HepG2 (cell line): ENCODE data around the gene TMX1. TPM values are rescaled to one million over a fixed set of nuclear protein-coding genes. Genes with fewer than 3 reads are reported as not detected.

Experiments
- ATAC-seq: fragments of 200-7000 bp; cut with Tn5 transposase; 3 replicates; pipeline ENCODE4 v1.9.1; 2020; ENCODE audit warnings: mild to moderate bottlenecking, moderate library complexity
- BruUV-seq: library from RNA; stranded (reverse); fragments of 400-500 nt; replicated peaks from 2 replicates; lab custom pipeline; 2021; lab: Mats Ljungman, UMichigan
- CTCF ChIA-PET: fragments of 300-600 bp; formaldehyde crosslinking; extraction: SDS; loops from one replicate; lab custom pipeline; 2021; ENCODE audit warnings: low total read pairs, inconsistent platforms, low intra/inter-chr PET ratio; lab: Yijun Ruan, JAX
- POLR2A ChIA-PET: fragments of 350-600 bp; sonication (Branson Sonifier 250); formaldehyde crosslinking; loops from one replicate; lab custom pipeline; 2020; ENCODE audit warnings: antibody characterized with exemption, inconsistent platforms; lab: Yijun Ruan, JAX
- DNase-seq: peaks from one replicate; pipeline ENCODE4 v3.0.0-alpha.2; 2015; ENCODE audit warnings: low spot score
- FAIRE-seq: peaks from 3 replicates; lab custom pipeline; 2011; peaks lifted over from hg19 to GRCh38; lab: Jason Lieb, UNC
- H2AFZ ChIP-seq: one replicate; pipeline ENCODE4 v1.6.1; 2011; ENCODE audit warnings: low read length, inconsistent platforms
- H3K27ac ChIP-seq: fragments of 300-600 bp; 3 replicates; pipeline ENCODE4 v1.8.0; 2011; ENCODE audit warnings: mixed run types, mild to moderate bottlenecking, mixed read lengths, low read length, inconsistent platforms; ENCODE audit not compliant: insufficient read depth; ENCODE audit errors: extremely low read length
- H3K27me3 ChIP-seq, 2 experiments: fragments of 200-600 bp in 1 of 2; 2 replicates in 1 of 2; 3 replicates in 1 of 2; pipeline versions ENCODE4 v1.6.0 to v1.8.0; 2011; ENCODE audit warnings: low read length in 2 of 2, mild to moderate bottlenecking in 2 of 2, moderate library complexity in 2 of 2, inconsistent platforms in 1 of 2; ENCODE audit not compliant: insufficient read depth in 2 of 2, control insufficient read depth in 1 of 2
- H3K36me3 ChIP-seq, 2 experiments: fragments of 200-600 bp in 1 of 2; replicated peaks in 1 of 2; 2 replicates in 1 of 2; 3 replicates in 1 of 2; pipeline versions ENCODE4 v1.5.1 to v1.8.0; 2011; ENCODE audit warnings: low read length in 2 of 2, inconsistent platforms in 1 of 2; ENCODE audit not compliant: insufficient read depth in 2 of 2, control insufficient read depth in 1 of 2
- H3K4me1 ChIP-seq: 2 replicates; pipeline ENCODE4 v1.5.1; 2012; ENCODE audit warnings: low read length, inconsistent platforms; ENCODE audit not compliant: insufficient read depth
- H3K4me2 ChIP-seq: 2 replicates; pipeline ENCODE4 v1.6.0; 2011; ENCODE audit warnings: low read depth, low read length, inconsistent platforms
- H3K4me3 ChIP-seq, 3 experiments: fragments of 200-600 bp in 1 of 3; sonication (generic), shearing (Covaris generic) in 1 of 3; replicated peaks in 1 of 3; 2 replicates each; pipeline ENCODE4 v1.5.1; 2011 to 2016; ENCODE audit warnings: low read length in 3 of 3, inconsistent platforms in 2 of 3, low read depth in 2 of 3, mild to moderate bottlenecking in 2 of 3, control low read depth in 1 of 3, mixed read lengths in 1 of 3; ENCODE audit not compliant: insufficient read depth in 1 of 3
- H3K79me2 ChIP-seq: one replicate; pipeline ENCODE4 v1.6.1; 2011; ENCODE audit warnings: low read length, inconsistent platforms; ENCODE audit not compliant: insufficient read depth
- H3K9ac ChIP-seq: 2 replicates; pipeline ENCODE4 v1.6.0; 2011; ENCODE audit warnings: mild to moderate bottlenecking, low read depth, low read length, inconsistent platforms; ENCODE audit not compliant: insufficient read depth
- H3K9me3 ChIP-seq: 2 replicates; pipeline ENCODE4 v1.5.1; 2012; ENCODE audit warnings: mild to moderate bottlenecking, low read length
- H4K20me1 ChIP-seq: 2 replicates; pipeline ENCODE4 v1.6.0; 2011; ENCODE audit warnings: inconsistent platforms, mild to moderate bottlenecking, low read length, moderate library complexity; ENCODE audit not compliant: insufficient read depth
- FOSL1 ChIP-seq: sonication (generic); formaldehyde crosslinking; IDR thresholded peaks from 2 replicates; pipeline ENCODE4 v1.9.0; 2021; ENCODE audit warnings: missing genetic modification reagents, borderline replicate concordance
- GZF1 ChIP-seq: sonication (generic); formaldehyde crosslinking; IDR thresholded peaks from 2 replicates; pipeline ENCODE4 v1.5.1; 2020; ENCODE audit warnings: mild to moderate bottlenecking, missing genetic modification reagents
- MEIS1 ChIP-seq: sonication (generic); formaldehyde crosslinking; IDR thresholded peaks from 2 replicates; pipeline ENCODE4 v1.9.0; 2021; ENCODE audit warnings: mild to moderate bottlenecking, missing genetic modification reagents, moderate library complexity, borderline replicate concordance
- POLR2A ChIP-seq, 2 experiments: IDR thresholded peaks; 2 replicates each; pipeline ENCODE4 v1.6.1; 2011; ENCODE audit warnings: low read depth in 2 of 2, low read length in 2 of 2, mild to moderate bottlenecking in 1 of 2, moderate library complexity in 1 of 2; ENCODE audit not compliant: insufficient read depth in 1 of 2
- RXRA ChIP-seq: sonication (generic); formaldehyde crosslinking; IDR thresholded peaks from 2 replicates; pipeline ENCODE4 v1.5.1; 2020; ENCODE audit warnings: missing genetic modification reagents
- THAP11 ChIP-seq: IDR thresholded peaks from 2 replicates; pipeline ENCODE4 v1.6.1; 2016; ENCODE audit warnings: missing biosample characterization, missing genetic modification reagents
- TSC22D2 ChIP-seq: sonication (generic); formaldehyde crosslinking; IDR thresholded peaks from 2 replicates; pipeline ENCODE4 v1.5.1; 2020; ENCODE audit warnings: missing genetic modification reagents, mild to moderate bottlenecking, borderline replicate concordance
- ZEB1 ChIP-seq: IDR thresholded peaks from 2 replicates; pipeline ENCODE4 v1.6.1; 2012; ENCODE audit warnings: mild to moderate bottlenecking, low read depth, inconsistent platforms; ENCODE audit not compliant: insufficient replicate concordance
- ZNF703 ChIP-seq: sonication (generic); formaldehyde crosslinking; IDR thresholded peaks from 2 replicates; pipeline ENCODE4 v1.5.1; 2020; ENCODE audit warnings: missing genetic modification reagents, mild to moderate bottlenecking, moderate library complexity, borderline replicate concordance
- ZNF737 ChIP-seq: sonication (generic); formaldehyde crosslinking; IDR thresholded peaks from 2 replicates; pipeline ENCODE4 v1.5.0; 2020; ENCODE audit warnings: missing genetic modification reagents, mild to moderate bottlenecking, borderline replicate concordance
- ZSCAN31 ChIP-seq: sonication (generic); formaldehyde crosslinking; IDR thresholded peaks from 2 replicates; pipeline ENCODE4 v1.5.0; 2020; ENCODE audit warnings: low read depth, mild to moderate bottlenecking, missing genetic modification reagents
- WGBS: methylation state at CpG from one replicate; pipeline ENCODE4 v1.1.6; 2017; ENCODE audit warnings: low lambda C conversion rate; 5-methylcytosine and 5-hydroxymethylcytosine counted together
- in situ Hi-C: cut with HindIII; loops from 2 replicates; pipeline ENCODE4 v1.10.0; 2017; ENCODE audit warnings: low pct_unique_long_range_greater_than_20kb; ENCODE audit not compliant: extremely low pct_ligation_motif_present
- intact Hi-C: fragments of 100-400 bp; cut with micrococcal nuclease; formaldehyde crosslinking; loops from one replicate; pipeline ENCODE4 v1.10.0; 2022; ENCODE audit not compliant: unreplicated experiment
- polyA plus RNA-seq, 8 experiments: library from polyadenylated mRNA; depleted of rRNA in 3 of 8; stranded (reverse) in 7 of 8; unstranded in 1 of 8; fragments of >200 nt; fragmentation: Illumina TruSeq in 4 of 8; extraction: Trizol in 4 of 8; gene quantifications; 2 replicates each; pipeline versions ENCODE4 v1.2.1 to v1.2.3, GENCODE V29; 2011 to 2016; ENCODE audit warnings: low read depth in 4 of 8, missing spikeins in 1 of 8, mixed read lengths in 1 of 8; ENCODE audit not compliant: insufficient read depth in 1 of 8
- total RNA-seq, 5 experiments: library from RNA; depleted of rRNA; stranded (reverse); fragments of >200 nt; fragmentation: Illumina TruSeq; extraction: Trizol; gene quantifications; 2 replicates each; pipeline ENCODE4 v1.2.3, GENCODE V29; 2016; ENCODE audit warnings: low read depth in 1 of 5
- TF ChIP-seq, protein P1 (sequence below), 2 experiments: sonication (generic) in 1 of 2; formaldehyde crosslinking in 1 of 2; IDR thresholded peaks; 2 replicates each; pipeline versions ENCODE4 v1.4.0 to v1.6.1; 2016 to 2020; ENCODE audit warnings: borderline replicate concordance in 1 of 2, low read depth in 1 of 2, mild to moderate bottlenecking in 1 of 2, missing genetic modification reagents in 1 of 2
- TF ChIP-seq, protein P2 (sequence below): sonication (generic); formaldehyde crosslinking; IDR thresholded peaks from 2 replicates; pipeline ENCODE4 v1.4.0; 2020; ENCODE audit warnings: low read depth, mild to moderate bottlenecking, missing genetic modification reagents
- TF ChIP-seq, protein P3 (sequence below): sonication (generic); formaldehyde crosslinking; IDR thresholded peaks from 2 replicates; pipeline ENCODE4 v1.5.1; 2020; ENCODE audit warnings: mild to moderate bottlenecking, missing genetic modification reagents
- TF ChIP-seq, protein P4 (sequence below): sonication (generic); formaldehyde crosslinking; IDR thresholded peaks from 2 replicates; pipeline ENCODE4 v1.4.0; 2020; ENCODE audit warnings: missing genetic modification reagents, mild to moderate bottlenecking, borderline replicate concordance

Gene TMX1
- total and polyA plus RNA-seq, 2 of the 13 experiments (the other 11 are each of a cell fraction or from before 2014, with no cell fraction given): 23.0 to 56.8 TPM

DNA sequence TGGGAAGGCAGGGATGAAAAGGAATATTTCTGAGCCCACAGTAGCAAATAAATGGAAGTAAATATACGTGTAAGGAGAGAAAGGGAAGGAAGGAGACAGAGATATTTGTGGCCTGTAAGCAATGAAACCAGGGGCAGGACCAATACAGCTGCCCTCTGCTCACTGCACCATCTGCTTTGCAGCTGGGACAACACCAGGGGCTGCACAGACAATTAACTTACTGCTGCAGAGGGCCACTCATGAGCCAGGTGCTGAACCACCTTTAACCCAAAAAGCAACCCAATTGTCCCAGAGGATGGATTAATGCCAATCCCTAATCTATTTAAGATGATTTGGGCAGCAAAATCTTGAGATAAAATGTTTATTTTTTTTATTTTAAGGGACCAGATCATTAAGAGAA, 30.6 kb upstream of the TMX1 start:
- in situ Hi-C loops: no loop called here
- Histone ChIP-seq H3K9me3 (no peaks in the 10 kb centered on the region), H3K4me3 (no peak overlapping the region), H3K27ac (no peak overlapping the region), H3K79me2 (no peaks in the 10 kb centered on the region), H3K27me3 (no peaks in the 10 kb centered on the region), H3K4me1 (no peaks in the 10 kb centered on the region), H4K20me1 (no peaks in the 10 kb centered on the region), H3K9ac (no peak overlapping the region), H3K4me2 (no peak overlapping the region), H3K36me3 (no peaks in the 10 kb centered on the region), H2AFZ (no peak overlapping the region)
- BruUV-seq: no TSS peak
- POLR2A ChIA-PET: no interaction called here
- DNase-seq (no peak), FAIRE-seq (no peak), ATAC-seq (no peak)
- intact Hi-C loops: no loop called here
- CTCF ChIA-PET: no interaction called here
- WGBS: 5% methylated on average over 1 of the region's 1 CpG
- TF ChIP-seq ZNF703 (CRISPR knock-in tag): no peak
- no peak for TF ChIP-seq THAP11 (CRISPR knock-in tag)
- TF ChIP-seq MEIS1 (CRISPR knock-in tag): no peak
- TF ChIP-seq, protein P1, sequence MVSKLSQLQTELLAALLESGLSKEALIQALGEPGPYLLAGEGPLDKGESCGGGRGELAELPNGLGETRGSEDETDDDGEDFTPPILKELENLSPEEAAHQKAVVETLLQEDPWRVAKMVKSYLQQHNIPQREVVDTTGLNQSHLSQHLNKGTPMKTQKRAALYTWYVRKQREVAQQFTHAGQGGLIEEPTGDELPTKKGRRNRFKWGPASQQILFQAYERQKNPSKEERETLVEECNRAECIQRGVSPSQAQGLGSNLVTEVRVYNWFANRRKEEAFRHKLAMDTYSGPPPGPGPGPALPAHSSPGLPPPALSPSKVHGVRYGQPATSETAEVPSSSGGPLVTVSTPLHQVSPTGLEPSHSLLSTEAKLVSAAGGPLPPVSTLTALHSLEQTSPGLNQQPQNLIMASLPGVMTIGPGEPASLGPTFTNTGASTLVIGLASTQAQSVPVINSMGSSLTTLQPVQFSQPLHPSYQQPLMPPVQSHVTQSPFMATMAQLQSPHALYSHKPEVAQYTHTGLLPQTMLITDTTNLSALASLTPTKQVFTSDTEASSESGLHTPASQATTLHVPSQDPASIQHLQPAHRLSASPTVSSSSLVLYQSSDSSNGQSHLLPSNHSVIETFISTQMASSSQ (IDR thresholded peaks at IDR 0.05; ENCODE audit: low read depth): no peak
- TF ChIP-seq, protein P1 (CRISPR knock-in tag; IDR thresholded peaks at IDR 0.05; ENCODE audit: borderline replicate concordance): no peak
- TF ChIP-seq POLR2A (IDR thresholded peaks at IDR 0.05; ENCODE audit: insufficient read depth in 1 of 2, low read depth in 2 of 2, low read length in 2 of 2): no peak
- no peak for TF ChIP-seq ZEB1
- no peak for TF ChIP-seq ZSCAN31 (CRISPR knock-in tag)
- no peak for TF ChIP-seq FOSL1
- TF ChIP-seq, protein P2, sequence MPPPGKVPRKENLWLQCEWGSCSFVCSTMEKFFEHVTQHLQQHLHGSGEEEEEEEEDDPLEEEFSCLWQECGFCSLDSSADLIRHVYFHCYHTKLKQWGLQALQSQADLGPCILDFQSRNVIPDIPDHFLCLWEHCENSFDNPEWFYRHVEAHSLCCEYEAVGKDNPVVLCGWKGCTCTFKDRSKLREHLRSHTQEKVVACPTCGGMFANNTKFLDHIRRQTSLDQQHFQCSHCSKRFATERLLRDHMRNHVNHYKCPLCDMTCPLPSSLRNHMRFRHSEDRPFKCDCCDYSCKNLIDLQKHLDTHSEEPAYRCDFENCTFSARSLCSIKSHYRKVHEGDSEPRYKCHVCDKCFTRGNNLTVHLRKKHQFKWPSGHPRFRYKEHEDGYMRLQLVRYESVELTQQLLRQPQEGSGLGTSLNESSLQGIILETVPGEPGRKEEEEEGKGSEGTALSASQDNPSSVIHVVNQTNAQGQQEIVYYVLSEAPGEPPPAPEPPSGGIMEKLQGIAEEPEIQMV (CRISPR knock-in tag): no peak
- TF ChIP-seq, protein P3, sequence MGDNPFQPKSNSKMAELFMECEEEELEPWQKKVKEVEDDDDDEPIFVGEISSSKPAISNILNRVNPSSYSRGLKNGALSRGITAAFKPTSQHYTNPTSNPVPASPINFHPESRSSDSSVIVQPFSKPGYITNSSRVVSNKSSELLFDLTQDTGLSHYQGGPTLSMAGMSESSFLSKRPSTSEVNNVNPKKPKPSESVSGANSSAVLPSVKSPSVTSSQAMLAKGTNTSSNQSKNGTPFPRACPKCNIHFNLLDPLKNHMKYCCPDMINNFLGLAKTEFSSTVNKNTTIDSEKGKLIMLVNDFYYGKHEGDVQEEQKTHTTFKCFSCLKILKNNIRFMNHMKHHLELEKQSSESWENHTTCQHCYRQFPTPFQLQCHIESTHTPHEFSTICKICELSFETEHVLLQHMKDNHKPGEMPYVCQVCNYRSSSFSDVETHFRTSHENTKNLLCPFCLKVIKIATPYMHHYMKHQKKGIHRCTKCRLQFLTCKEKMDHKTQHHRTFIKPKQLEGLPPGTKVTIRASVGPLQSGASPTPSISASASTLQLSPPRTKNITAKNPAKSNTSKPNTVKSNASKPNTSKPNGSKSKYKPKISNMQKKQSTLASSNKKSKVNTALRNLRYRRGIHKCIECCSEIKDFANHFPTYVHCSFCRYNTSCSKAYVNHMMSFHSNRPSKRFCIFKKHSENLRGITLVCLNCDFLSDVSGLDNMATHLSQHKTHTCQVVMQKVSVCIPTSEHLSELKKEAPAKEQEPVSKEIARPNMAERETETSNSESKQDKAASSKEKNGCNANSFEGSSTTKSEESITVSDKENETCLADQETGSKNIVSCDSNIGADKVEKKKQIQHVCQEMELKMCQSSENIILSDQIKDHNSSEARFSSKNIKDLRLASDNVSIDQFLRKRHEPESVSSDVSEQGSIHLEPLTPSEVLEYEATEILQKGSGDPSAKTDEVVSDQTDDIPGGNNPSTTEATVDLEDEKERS (CRISPR knock-in tag): no peak
- TF ChIP-seq TSC22D2 (CRISPR knock-in tag): no peak
- no peak for TF ChIP-seq RXRA (CRISPR knock-in tag)
- TF ChIP-seq ZNF737 (CRISPR knock-in tag): no peak
- TF ChIP-seq, protein P4, sequence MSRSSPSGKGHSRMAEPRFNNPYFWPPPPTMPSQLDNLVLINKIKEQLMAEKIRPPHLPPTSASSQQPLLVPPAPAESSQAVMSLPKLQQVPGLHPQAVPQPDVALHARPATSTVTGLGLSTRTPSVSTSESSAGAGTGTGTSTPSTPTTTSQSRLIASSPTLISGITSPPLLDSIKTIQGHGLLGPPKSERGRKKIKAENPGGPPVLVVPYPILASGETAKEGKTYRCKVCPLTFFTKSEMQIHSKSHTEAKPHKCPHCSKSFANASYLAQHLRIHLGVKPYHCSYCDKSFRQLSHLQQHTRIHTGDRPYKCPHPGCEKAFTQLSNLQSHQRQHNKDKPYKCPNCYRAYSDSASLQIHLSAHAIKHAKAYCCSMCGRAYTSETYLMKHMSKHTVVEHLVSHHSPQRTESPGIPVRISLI (CRISPR knock-in tag): no peak
- no peak for TF ChIP-seq GZF1 (CRISPR knock-in tag)
